GM12872 (cell line): Measurements from ENCODE around the gene AP2A1.

Experiments used
- TF ChIP-seq, protein P1 (sequence below): IDR thresholded peaks from 3 replicates; pipeline ENCODE4 v1.5.1; 2011; ENCODE audit warnings: low read depth, mild to moderate bottlenecking, low read length, moderate library complexity; ENCODE audit not compliant: insufficient read depth

AP2A1 gene

DNA sequence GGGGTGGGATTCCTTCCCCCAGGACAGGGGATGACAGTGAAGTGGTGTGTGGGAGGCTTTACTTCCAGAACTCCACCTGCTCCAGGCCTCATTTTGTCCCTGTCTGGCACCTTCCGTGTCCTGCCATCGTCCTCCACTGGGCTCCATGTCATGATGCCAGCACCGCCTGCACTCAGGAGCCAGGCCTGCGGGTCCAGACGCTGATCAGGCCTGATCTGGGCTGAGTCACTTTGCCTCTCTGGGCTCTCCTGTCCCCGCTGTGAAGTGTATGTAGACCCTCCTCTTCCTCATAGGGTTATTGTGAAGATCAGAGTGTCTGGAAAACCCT, 36.7 kb downstream of the AP2A1 start:
- TF ChIP-seq, protein P1, sequence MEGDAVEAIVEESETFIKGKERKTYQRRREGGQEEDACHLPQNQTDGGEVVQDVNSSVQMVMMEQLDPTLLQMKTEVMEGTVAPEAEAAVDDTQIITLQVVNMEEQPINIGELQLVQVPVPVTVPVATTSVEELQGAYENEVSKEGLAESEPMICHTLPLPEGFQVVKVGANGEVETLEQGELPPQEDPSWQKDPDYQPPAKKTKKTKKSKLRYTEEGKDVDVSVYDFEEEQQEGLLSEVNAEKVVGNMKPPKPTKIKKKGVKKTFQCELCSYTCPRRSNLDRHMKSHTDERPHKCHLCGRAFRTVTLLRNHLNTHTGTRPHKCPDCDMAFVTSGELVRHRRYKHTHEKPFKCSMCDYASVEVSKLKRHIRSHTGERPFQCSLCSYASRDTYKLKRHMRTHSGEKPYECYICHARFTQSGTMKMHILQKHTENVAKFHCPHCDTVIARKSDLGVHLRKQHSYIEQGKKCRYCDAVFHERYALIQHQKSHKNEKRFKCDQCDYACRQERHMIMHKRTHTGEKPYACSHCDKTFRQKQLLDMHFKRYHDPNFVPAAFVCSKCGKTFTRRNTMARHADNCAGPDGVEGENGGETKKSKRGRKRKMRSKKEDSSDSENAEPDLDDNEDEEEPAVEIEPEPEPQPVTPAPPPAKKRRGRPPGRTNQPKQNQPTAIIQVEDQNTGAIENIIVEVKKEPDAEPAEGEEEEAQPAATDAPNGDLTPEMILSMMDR = no peak

DNA sequence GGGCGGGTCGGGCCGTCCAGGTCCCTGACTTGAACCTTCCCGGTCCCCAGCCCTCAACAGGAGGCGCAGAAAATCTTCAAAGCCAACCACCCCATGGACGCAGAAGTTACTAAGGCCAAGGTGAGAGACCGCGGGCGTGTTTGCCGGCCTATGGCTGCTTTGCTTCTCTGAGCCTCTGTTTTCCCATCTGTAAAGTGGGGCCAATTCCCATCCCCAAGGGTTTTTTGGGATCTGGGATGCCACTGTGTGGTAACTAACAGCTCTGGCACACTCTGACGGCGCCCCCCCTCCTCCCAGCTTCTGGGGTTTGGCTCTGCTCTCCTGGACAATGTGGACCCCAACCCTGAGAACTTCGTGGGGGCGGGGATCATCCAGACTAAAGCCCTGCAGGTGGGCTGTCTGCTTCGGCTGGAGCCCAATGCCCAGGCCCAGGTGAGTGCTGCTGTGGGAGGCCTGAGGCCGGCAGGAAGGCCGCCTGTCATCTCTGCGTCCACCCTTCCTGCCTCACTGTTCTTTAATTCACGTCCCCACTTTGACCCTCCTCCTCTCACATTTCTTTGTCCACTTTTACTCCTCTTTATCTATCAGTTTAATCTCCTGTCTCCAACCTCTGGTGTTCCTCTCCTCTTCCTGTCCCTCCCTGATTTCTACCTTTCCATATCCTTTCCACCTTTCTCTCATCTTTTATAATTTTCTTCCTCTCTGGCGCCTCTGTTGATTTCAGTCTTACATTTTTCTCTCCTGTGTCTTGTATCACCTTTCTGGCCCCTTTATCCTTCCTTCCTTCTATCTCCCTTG, 39.2 kb downstream of the AP2A1 start:
- TF ChIP-seq, protein P1 = no peak

DNA sequence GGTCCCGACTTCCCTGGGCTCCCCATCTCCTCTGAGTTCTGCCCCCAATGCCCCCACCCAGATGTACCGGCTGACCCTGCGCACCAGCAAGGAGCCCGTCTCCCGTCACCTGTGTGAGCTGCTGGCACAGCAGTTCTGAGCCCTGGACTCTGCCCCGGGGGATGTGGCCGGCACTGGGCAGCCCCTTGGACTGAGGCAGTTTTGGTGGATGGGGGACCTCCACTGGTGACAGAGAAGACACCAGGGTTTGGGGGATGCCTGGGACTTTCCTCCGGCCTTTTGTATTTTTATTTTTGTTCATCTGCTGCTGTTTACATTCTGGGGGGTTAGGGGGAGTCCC, 39.8 kb downstream of the AP2A1 start:
- TF ChIP-seq, protein P1 = no peak

DNA sequence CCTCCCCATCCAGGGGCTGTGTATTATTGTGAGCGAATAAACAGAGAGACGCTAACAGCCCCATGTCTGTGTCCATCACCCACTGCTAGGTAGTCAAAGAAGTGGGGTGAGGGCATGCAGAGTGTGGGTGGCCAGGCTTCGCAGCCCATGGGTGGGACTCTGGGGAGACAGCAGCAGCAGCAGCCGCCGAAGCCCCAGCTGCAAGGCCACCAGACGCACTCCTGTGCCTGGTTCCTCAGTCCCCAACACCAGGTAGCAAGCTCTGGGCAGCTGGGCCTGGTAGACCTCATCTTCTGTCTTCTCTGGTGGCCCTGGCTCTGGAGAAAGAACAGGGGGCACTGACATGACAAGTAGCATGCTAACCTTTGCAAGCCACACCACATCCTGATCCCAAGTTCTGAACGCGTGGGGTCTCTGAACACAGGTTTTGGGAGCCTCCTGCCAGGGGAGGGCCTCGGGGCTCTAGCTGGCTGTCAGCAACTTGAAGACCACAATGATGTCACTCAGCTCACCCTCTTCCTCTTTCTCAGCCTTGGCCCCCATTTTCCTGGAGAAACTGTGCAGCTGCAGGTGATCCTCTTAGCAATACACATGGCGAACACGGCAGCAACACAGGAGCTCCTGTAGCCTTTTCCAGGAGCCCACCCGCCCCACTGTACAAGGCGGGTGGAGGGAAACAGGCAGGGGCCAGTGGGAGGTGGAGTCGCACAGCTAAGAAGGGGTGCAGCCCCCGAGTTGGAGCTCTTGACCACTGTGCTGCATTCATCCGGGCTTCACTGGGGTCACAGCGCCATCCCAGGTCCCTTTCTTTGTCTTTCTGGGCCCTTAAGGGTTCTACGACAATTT, 40.5 kb downstream of the AP2A1 start:
- TF ChIP-seq, protein P1 = no peak

DNA sequence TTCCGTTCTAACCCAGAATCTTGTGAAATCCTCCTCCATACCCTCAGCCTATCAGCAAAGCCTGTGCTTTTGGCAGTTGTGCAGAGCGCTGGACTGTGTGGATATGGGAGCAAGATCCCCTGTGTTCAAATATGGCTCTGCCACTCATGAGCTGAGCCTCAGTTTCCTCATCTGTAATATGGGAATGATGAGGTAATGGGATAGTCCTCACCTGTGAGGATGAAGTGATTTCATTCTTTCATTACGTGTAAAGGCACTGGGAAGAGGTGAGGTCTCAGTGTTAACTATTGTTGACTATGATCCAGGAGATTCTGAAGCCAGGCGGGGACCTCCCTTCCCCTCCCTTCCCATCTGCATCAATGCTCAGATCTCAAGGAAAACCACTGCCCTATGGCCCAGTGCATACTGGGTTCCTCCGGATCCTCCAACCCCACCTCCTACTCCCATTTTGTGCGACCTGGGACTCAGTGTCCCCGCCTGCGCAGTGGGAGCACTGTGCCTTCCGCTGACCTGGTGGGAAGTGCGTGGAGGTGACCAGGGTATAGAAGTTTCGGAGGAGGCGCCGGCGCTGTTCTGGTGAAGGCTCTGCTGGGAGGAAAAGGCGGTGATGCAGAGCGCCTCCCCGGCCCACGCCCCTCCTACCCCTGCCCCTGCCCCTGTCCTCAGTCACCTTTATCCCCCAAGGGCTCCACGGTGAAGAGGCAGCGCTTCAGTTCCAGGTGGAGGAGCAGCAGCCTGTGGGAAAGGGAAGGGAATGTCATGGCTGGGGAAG, 41.3 kb downstream of the AP2A1 start:
- TF ChIP-seq, protein P1 = no peak

DNA sequence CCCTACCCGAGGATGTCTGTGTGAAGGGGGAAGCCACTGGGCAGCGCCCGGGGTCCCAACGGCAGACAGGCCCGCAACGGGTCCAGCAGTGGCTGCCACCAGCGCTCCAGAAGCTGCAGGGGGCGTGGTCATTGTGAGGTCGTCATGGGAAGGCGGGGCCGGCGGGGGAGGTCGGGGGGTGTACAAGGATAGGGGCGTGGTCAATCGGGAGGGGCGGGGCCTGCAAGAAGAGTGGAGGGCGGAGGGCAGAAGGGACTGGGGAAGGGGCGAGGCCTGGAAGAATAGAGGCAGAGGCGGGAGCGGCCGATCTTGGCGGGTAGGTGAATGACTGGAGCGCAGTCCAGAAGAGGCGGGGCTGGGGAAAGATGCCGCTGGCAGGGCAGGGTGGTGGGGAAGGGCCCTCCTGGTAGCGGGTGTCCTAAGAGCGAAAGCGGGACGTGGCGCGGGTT, 41.9 kb downstream of the AP2A1 start:
- TF ChIP-seq, protein P1 = no peak
